CD4-positive, alpha-beta T cell (primary cell): ENCODE measurements around the gene NUP210L. TPM values are rescaled to one million over a fixed set of nuclear protein-coding genes. Genes with fewer than 3 reads are reported as not detected.

Experiments
- ATAC-seq: fragments of 200-7000 bp; cut with Tn5 transposase; one replicate; pipeline ENCODE4 v1.10.0; 2022; ENCODE audit warnings: mild to moderate bottlenecking; ENCODE audit not compliant: poor library complexity
- CTCF ChIA-PET: fragments of 350-600 bp; sonication (Branson Sonifier 250); formaldehyde crosslinking; loops from one replicate; lab custom pipeline; 2021; ENCODE audit warnings: antibody characterized with exemption, inconsistent platforms; lab: Charles Lee
- POLR2A ChIA-PET: fragments of 350-600 bp; sonication (Branson Sonifier 250); formaldehyde crosslinking; loops from one replicate; lab custom pipeline; 2021; ENCODE audit warnings: antibody characterized with exemption, inconsistent platforms; lab: Charles Lee
- DNase-seq, 14 experiments: peaks; one replicate each; pipeline ENCODE4 v3.0.0-alpha.2; 2013 to 2020; ENCODE audit warnings: mixed read lengths in 2 of 14
- H3K27ac ChIP-seq, 2 donors: one replicate each; pipeline versions ENCODE4 v1.5.1 to v1.7.0; 2013; ENCODE audit warnings: low read length in 2 of 2, low read depth in 1 of 2, mild to moderate bottlenecking in 1 of 2
- H3K27me3 ChIP-seq, 2 experiments: 1 replicate in 1 of 2; 2 replicates in 1 of 2; pipeline versions ENCODE4 v1.6.1 to v1.7.0; 2013; ENCODE audit warnings: low read length in 2 of 2, control low read depth in 1 of 2, mild to moderate bottlenecking in 1 of 2, moderate library complexity in 1 of 2; ENCODE audit not compliant: insufficient read depth in 2 of 2, control insufficient read depth in 1 of 2
- H3K36me3 ChIP-seq: one replicate; pipeline ENCODE4 v1.6.1; 2013; ENCODE audit warnings: low read length, control low read depth; ENCODE audit not compliant: insufficient read depth
- H3K4me1 ChIP-seq: one replicate; pipeline ENCODE4 v1.6.1; 2013; ENCODE audit warnings: low read length, control low read depth; ENCODE audit not compliant: insufficient read depth
- H3K4me3 ChIP-seq: one replicate; pipeline ENCODE4 v1.5.1; 2013; ENCODE audit warnings: mild to moderate bottlenecking, low read length, moderate library complexity
- H3K9me3 ChIP-seq, 2 experiments: 1 replicate in 1 of 2; 2 replicates in 1 of 2; pipeline versions ENCODE4 v1.6.1 to v1.7.0; 2013; ENCODE audit warnings: low read length in 2 of 2, mild to moderate bottlenecking in 2 of 2, control low read depth in 1 of 2, moderate library complexity in 1 of 2; ENCODE audit not compliant: control insufficient read depth in 1 of 2, insufficient read depth in 1 of 2
- H3K27ac Mint-ChIP-seq: one replicate; pipeline ENCODE4 v1.8.0; 2020; ENCODE audit warnings: mixed read lengths
- H3K27me3 Mint-ChIP-seq: one replicate; pipeline ENCODE4 v1.8.0; 2021; ENCODE audit warnings: mixed read lengths
- H3K36me3 Mint-ChIP-seq: one replicate; pipeline ENCODE4 v1.8.0; 2021; ENCODE audit warnings: low read depth, mixed read lengths
- H3K4me1 Mint-ChIP-seq: one replicate; pipeline ENCODE4 v1.8.0; 2021; ENCODE audit warnings: low read depth, mixed read lengths
- H3K4me3 Mint-ChIP-seq: one replicate; pipeline ENCODE4 v1.8.0; 2020; ENCODE audit warnings: mild to moderate bottlenecking, mixed read lengths
- H3K9me3 Mint-ChIP-seq: one replicate; pipeline ENCODE4 v1.8.0; 2020; ENCODE audit warnings: mixed read lengths
- CTCF ChIP-seq: fragments of 200-600 bp; IDR thresholded peaks from one replicate; pipeline ENCODE4 v1.8.0; 2022; ENCODE audit warnings: antibody characterized with exemption, mild to moderate bottlenecking
- intact Hi-C, 2 experiments: fragments of 100-400 bp; cut with DNase I in 1 of 2; cut with micrococcal nuclease in 1 of 2; formaldehyde crosslinking; loops; one replicate each; pipeline versions ENCODE4 v1.15.1 to v1.9.0; 2023 to 2025; cut with DNase I, micrococcal nuclease
- total RNA-seq, 174 experiments: library from RNA in 2 of 174; stranded (reverse) in 2 of 174; gene quantifications; one replicate each; pipeline ENCODE4 v1.2.3 and lab custom pipeline; 2021 to 2026

The NUP210L gene
- total RNA-seq, 2 experiments from 2014 or later = 0.03 to 0.08 TPM

- intact Hi-C loops = loop anchor here in 1 of 2 experiments (5.0 kb wide), 1 partner anchor 35 kb away; the partner anchor contains the start of gene GATAD2B
- POLR2A ChIA-PET = interaction anchor here (0.6 to 5.0 kb wide), 10 partner anchors 8 to 174 kb away, joined by 3 to 85 read pairs (median 24); partner anchors contain the start of genes CREB3L4, DENND4B, GATAD2B and JTB
These were observed 197.7 kb downstream of the NUP210L start for GRCh38 chr1:153956997-153957715.

GRCh38 chr1:153954826-153955225 is 200.0 kb downstream of the NUP210L start:
- Histone ChIP-seq H3K27me3 (no peaks in the 10 kb centered on the region), H3K36me3 (peaks cover 51% of the 10 kb centered on the region), H3K27ac (peak overlapping the region in 1 of 2 donors; percentile 14), H3K4me1 (peaks cover 55% of the 10 kb centered on the region), H3K9me3 (no peaks in the 10 kb centered on the region), H3K4me3 (no peak overlapping the region)
- no peak for DNase-seq
- H3K27me3 Mint-ChIP-seq = no peaks in the 10 kb centered on the region
- no peak for TF ChIP-seq CTCF
- peaks cover 53% of the 10 kb centered on the region for H3K4me1 Mint-ChIP-seq
- H3K27ac Mint-ChIP-seq = peak overlapping the region; percentile 89
- no peak for ATAC-seq
- H3K4me3 Mint-ChIP-seq = peak overlapping the region; percentile 74
- intact Hi-C loops = loop anchor here in 1 of 2 experiments (5.0 kb wide), 1 partner anchor 33 kb away; the partner anchor contains the start of gene GATAD2B
- ChIA-PET CTCF (interaction anchor here (1.7 kb wide), 1 partner anchor 8 kb away, joined by 4 read pairs; the partner anchor contains the start of gene DENND4B), POLR2A (interaction anchor here (0.6 to 1.2 kb wide), 2 partner anchors 8 to 39 kb away, joined by 3 to 4 read pairs; partner anchors contain the start of gene SLC39A1)
- H3K36me3 Mint-ChIP-seq = peaks cover 67% of the 10 kb centered on the region
- H3K9me3 Mint-ChIP-seq = no peaks in the 10 kb centered on the region

More at GRCh38 chr1:153956997-153957715, 197.7 kb downstream of the NUP210L start:
- Mint-ChIP-seq H3K4me3 (peak overlapping the region; percentile 94), H3K9me3 (no peaks in the 10 kb centered on the region), H3K27ac (peak overlapping the region; percentile 89), H3K27me3 (no peaks in the 10 kb centered on the region), H3K36me3 (peaks cover 51% of the 10 kb centered on the region), H3K4me1 (peaks cover 58% of the 10 kb centered on the region)
- CTCF ChIA-PET = interaction anchor here (0.6 to 3.9 kb wide), 4 partner anchors 10 to 148 kb away, joined by 4 to 31 read pairs (median 22); partner anchors contain the start of genes CREB3L4, DENND4B and RAB13
- Histone ChIP-seq H3K27me3 (no peaks in the 10 kb centered on the region), H3K9me3 (no peaks in the 10 kb centered on the region), H3K27ac (peak overlapping the region; percentile 89 to 91), H3K4me3 (peak overlapping the region; percentile 75), H3K36me3 (peaks cover 27% of the 10 kb centered on the region), H3K4me1 (peaks cover 58% of the 10 kb centered on the region)
- ATAC-seq = no peak
- DNase-seq = no peak
- TF ChIP-seq CTCF = no peak

GRCh38 chr1:153953859-153954365 is 201.0 kb downstream of the NUP210L start:
- H3K36me3 ChIP-seq = peaks cover 60% of the 10 kb centered on the region
- no peak for TF ChIP-seq CTCF
- DNase-seq (no peak), ATAC-seq (no peak)
- H3K27me3 ChIP-seq = no peaks in the 10 kb centered on the region
- no peaks in the 10 kb centered on the region for H3K9me3 ChIP-seq
- no peaks in the 10 kb centered on the region for H3K27me3 Mint-ChIP-seq
- POLR2A ChIA-PET = interaction anchor here (1.2 to 1.5 kb wide), 4 partner anchors 12 to 40 kb away, joined by 3 to 8 read pairs (median 4); partner anchors contain the start of genes CREB3L4 and JTB
- CTCF ChIA-PET = no interaction called here
- peaks cover 51% of the 10 kb centered on the region for H3K4me1 ChIP-seq
- H3K27ac Mint-ChIP-seq = peak overlapping the region; percentile 66
- H3K36me3 Mint-ChIP-seq = peaks cover 72% of the 10 kb centered on the region
- H3K4me1 Mint-ChIP-seq = peaks cover 53% of the 10 kb centered on the region
- peak overlapping the region; percentile 74 for H3K4me3 Mint-ChIP-seq
- H3K9me3 Mint-ChIP-seq = no peaks in the 10 kb centered on the region
- no peak overlapping the region for H3K4me3 ChIP-seq
- intact Hi-C loops = no loop called here
- H3K27ac ChIP-seq = peak overlapping the region in 1 of 2 donors; percentile 14
